K562 (cell line): ENCODE results near the gene ANAPC13. TPM values are rescaled to one million over a fixed set of nuclear protein-coding genes. Genes with fewer than 3 reads are reported as not detected.

Experiments
- BCL6 ChIP-seq: fragments of 250-450 bp; sonication (Bioruptor Pico); IDR thresholded peaks from 2 replicates; pipeline ENCODE4 v1.4.0; 2020
- BHLHE40 ChIP-seq: IDR thresholded peaks from 2 replicates; pipeline ENCODE4 v1.6.1; 2011; ENCODE audit warnings: low read length, improper control_type of control experiment
- CAMTA2 ChIP-seq: fragments of 250-450 bp; sonication (Bioruptor Pico); conservative IDR thresholded peaks from 2 replicates; pipeline ENCODE4 v1.5.1; 2022
- EGR1 ChIP-seq: fragments of 450-650 bp; conservative IDR thresholded peaks from 2 replicates; pipeline ENCODE4 v1.6.1; 2017; ENCODE audit warnings: mild to moderate bottlenecking
- NR3C1 ChIP-seq: sonication (generic); formaldehyde crosslinking; IDR thresholded peaks from 2 replicates; pipeline ENCODE4 v1.8.1; 2022; ENCODE audit warnings: missing genetic modification reagents
- PTRF ChIP-seq: fragments of 450-650 bp; IDR thresholded peaks from 2 replicates; pipeline ENCODE4 v1.6.1; 2016; ENCODE audit warnings: mild to moderate bottlenecking, missing genetic modification characterization, missing compliant biosample characterization
- TFAM ChIP-seq: fragments of 250-450 bp; sonication (Bioruptor Pico); conservative IDR thresholded peaks from 2 replicates; pipeline ENCODE4 v1.5.0; 2021; ENCODE audit warnings: mild to moderate bottlenecking, moderate library complexity
- ZNF644 ChIP-seq: fragments of 200-800 bp; sonication (Bioruptor generic); IDR thresholded peaks from 2 replicates; pipeline ENCODE4 v1.6.1; 2016; ENCODE audit warnings: low read depth, missing genetic modification characterization, missing compliant biosample characterization
- polyA plus RNA-seq, 8 experiments: library from polyadenylated mRNA; depleted of rRNA in 4 of 8; stranded (reverse) in 5 of 8; unstranded in 3 of 8; fragments of >200 nt; fragmentation: Nextera tagmentation in 2 of 8; fragmentation: Illumina TruSeq in 1 of 8; extraction: Ambion mirVana in 2 of 8; extraction: Trizol in 1 of 8; gene quantifications; 2 replicates each; pipeline versions ENCODE4 v1.2.1 to v1.2.3, GENCODE V29; 2011 to 2014; ENCODE audit warnings: inconsistent platforms in 1 of 8, missing spikeins in 1 of 8
- total RNA-seq, 7 experiments: library from RNA; depleted of rRNA in 6 of 7; stranded (reverse); fragments of >200 nt in 6 of 7; fragmentation: Illumina TruSeq in 2 of 7; extraction: Trizol in 2 of 7; gene quantifications; 2 replicates each; pipeline versions ENCODE4 v1.2.1 to v1.2.3, GENCODE V29; 2011 to 2021; ENCODE audit warnings: low replicate concordance in 1 of 7
- TF ChIP-seq, protein P1 (sequence below), 2 experiments: fragments of 450-650 bp in 1 of 2; sonication (generic) in 1 of 2; formaldehyde crosslinking in 1 of 2; IDR thresholded peaks; 2 replicates each; pipeline versions ENCODE4 v1.7.1 to v1.9.0; 2016 to 2022; ENCODE audit warnings: inconsistent platforms in 1 of 2, mild to moderate bottlenecking in 1 of 2, missing genetic modification reagents in 1 of 2
- TF ChIP-seq, protein P2 (sequence below): sonication (generic); formaldehyde crosslinking; IDR thresholded peaks from 2 replicates; pipeline ENCODE4 v1.8.0; 2022; ENCODE audit warnings: mild to moderate bottlenecking, missing genetic modification reagents
- TF ChIP-seq, protein P3 (sequence below): fragments of 450-650 bp; formaldehyde crosslinking; IDR thresholded peaks from 2 replicates; pipeline ENCODE4 v1.4.0; 2022; ENCODE audit warnings: missing genetic modification characterization
- TF ChIP-seq, protein P4 (sequence below): sonication (generic); formaldehyde crosslinking; IDR thresholded peaks from 2 replicates; pipeline ENCODE4 v1.8.1; 2023; ENCODE audit warnings: mild to moderate bottlenecking, missing genetic modification reagents

ANAPC13 gene
- total and polyA plus RNA-seq, 9 of the 15 experiments (the other 6 are each of a cell fraction or from before 2014, with no cell fraction given): 48.5 to 238 (median 68.5) TPM

DNA sequence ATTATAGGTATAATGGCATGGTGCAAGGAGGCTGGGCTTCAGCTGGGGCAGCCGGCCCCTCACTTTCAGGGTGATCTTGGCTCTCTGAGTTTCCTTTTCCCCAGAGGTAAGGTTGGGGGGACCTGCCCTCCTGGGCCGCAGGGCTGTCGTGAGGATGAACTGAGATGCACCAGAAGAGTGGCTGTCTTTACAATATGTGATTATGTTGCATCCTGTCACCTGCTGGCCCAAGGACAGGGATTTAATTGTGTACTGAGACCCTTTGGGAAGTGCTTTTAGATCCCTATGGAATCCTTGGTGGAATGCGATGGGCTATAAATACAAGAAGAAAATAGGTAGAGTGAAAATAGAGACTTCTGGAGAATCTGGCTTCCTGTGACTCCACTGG is 22.1 kb downstream of the ANAPC13 start (continued):
- TF ChIP-seq, protein P1, sequence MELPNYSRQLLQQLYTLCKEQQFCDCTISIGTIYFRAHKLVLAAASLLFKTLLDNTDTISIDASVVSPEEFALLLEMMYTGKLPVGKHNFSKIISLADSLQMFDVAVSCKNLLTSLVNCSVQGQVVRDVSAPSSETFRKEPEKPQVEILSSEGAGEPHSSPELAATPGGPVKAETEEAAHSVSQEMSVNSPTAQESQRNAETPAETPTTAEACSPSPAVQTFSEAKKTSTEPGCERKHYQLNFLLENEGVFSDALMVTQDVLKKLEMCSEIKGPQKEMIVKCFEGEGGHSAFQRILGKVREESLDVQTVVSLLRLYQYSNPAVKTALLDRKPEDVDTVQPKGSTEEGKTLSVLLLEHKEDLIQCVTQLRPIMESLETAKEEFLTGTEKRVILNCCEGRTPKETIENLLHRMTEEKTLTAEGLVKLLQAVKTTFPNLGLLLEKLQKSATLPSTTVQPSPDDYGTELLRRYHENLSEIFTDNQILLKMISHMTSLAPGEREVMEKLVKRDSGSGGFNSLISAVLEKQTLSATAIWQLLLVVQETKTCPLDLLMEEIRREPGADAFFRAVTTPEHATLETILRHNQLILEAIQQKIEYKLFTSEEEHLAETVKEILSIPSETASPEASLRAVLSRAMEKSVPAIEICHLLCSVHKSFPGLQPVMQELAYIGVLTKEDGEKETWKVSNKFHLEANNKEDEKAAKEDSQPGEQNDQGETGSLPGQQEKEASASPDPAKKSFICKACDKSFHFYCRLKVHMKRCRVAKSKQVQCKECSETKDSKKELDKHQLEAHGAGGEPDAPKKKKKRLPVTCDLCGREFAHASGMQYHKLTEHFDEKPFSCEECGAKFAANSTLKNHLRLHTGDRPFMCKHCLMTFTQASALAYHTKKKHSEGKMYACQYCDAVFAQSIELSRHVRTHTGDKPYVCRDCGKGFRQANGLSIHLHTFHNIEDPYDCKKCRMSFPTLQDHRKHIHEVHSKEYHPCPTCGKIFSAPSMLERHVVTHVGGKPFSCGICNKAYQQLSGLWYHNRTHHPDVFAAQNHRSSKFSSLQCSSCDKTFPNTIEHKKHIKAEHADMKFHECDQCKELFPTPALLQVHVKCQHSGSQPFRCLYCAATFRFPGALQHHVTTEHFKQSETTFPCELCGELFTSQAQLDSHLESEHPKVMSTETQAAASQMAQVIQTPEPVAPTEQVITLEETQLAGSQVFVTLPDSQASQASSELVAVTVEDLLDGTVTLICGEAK (IDR thresholded peaks at IDR 0.05): no peak
- TF ChIP-seq, protein P1 (CRISPR knock-in tag; IDR thresholded peaks at IDR 0.05): no peak
- TF ChIP-seq PTRF (tag) (no peak), TFAM (no peak), EGR1 (no peak), CAMTA2 (no peak), NR3C1 (no peak), BHLHE40 (no peak), BCL6 (CRISPR knock-in tag) (no peak), ZNF644 (tag) (no peak)
- TF ChIP-seq, protein P2, sequence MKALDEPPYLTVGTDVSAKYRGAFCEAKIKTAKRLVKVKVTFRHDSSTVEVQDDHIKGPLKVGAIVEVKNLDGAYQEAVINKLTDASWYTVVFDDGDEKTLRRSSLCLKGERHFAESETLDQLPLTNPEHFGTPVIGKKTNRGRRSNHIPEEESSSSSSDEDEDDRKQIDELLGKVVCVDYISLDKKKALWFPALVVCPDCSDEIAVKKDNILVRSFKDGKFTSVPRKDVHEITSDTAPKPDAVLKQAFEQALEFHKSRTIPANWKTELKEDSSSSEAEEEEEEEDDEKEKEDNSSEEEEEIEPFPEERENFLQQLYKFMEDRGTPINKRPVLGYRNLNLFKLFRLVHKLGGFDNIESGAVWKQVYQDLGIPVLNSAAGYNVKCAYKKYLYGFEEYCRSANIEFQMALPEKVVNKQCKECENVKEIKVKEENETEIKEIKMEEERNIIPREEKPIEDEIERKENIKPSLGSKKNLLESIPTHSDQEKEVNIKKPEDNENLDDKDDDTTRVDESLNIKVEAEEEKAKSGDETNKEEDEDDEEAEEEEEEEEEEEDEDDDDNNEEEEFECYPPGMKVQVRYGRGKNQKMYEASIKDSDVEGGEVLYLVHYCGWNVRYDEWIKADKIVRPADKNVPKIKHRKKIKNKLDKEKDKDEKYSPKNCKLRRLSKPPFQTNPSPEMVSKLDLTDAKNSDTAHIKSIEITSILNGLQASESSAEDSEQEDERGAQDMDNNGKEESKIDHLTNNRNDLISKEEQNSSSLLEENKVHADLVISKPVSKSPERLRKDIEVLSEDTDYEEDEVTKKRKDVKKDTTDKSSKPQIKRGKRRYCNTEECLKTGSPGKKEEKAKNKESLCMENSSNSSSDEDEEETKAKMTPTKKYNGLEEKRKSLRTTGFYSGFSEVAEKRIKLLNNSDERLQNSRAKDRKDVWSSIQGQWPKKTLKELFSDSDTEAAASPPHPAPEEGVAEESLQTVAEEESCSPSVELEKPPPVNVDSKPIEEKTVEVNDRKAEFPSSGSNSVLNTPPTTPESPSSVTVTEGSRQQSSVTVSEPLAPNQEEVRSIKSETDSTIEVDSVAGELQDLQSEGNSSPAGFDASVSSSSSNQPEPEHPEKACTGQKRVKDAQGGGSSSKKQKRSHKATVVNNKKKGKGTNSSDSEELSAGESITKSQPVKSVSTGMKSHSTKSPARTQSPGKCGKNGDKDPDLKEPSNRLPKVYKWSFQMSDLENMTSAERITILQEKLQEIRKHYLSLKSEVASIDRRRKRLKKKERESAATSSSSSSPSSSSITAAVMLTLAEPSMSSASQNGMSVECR (CRISPR knock-in tag): no peak
- TF ChIP-seq, protein P3, sequence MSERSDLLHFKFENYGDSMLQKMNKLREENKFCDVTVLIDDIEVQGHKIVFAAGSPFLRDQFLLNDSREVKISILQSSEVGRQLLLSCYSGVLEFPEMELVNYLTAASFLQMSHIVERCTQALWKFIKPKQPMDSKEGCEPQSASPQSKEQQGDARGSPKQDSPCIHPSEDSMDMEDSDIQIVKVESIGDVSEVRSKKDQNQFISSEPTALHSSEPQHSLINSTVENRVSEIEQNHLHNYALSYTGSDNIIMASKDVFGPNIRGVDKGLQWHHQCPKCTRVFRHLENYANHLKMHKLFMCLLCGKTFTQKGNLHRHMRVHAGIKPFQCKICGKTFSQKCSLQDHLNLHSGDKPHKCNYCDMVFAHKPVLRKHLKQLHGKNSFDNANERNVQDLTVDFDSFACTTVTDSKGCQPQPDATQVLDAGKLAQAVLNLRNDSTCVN (CRISPR knock-in tag): no peak
- TF ChIP-seq, protein P4, sequence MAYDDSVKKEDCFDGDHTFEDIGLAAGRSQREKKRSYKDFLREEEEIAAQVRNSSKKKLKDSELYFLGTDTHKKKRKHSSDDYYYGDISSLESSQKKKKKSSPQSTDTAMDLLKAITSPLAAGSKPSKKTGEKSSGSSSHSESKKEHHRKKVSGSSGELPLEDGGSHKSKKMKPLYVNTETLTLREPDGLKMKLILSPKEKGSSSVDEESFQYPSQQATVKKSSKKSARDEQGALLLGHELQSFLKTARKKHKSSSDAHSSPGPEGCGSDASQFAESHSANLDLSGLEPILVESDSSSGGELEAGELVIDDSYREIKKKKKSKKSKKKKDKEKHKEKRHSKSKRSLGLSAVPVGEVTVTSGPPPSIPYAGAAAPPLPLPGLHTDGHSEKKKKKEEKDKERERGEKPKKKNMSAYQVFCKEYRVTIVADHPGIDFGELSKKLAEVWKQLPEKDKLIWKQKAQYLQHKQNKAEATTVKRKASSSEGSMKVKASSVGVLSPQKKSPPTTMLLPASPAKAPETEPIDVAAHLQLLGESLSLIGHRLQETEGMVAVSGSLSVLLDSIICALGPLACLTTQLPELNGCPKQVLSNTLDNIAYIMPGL (CRISPR knock-in tag): no peak
